Measurements from ENCODE around the gene XRCC1.
"Not testable (repeated sequence)": the region's sequence is repeated elsewhere in the genome, so short reads cannot be mapped to it uniquely, and the experiment has no call there.

The XRCC1 gene

DNA sequence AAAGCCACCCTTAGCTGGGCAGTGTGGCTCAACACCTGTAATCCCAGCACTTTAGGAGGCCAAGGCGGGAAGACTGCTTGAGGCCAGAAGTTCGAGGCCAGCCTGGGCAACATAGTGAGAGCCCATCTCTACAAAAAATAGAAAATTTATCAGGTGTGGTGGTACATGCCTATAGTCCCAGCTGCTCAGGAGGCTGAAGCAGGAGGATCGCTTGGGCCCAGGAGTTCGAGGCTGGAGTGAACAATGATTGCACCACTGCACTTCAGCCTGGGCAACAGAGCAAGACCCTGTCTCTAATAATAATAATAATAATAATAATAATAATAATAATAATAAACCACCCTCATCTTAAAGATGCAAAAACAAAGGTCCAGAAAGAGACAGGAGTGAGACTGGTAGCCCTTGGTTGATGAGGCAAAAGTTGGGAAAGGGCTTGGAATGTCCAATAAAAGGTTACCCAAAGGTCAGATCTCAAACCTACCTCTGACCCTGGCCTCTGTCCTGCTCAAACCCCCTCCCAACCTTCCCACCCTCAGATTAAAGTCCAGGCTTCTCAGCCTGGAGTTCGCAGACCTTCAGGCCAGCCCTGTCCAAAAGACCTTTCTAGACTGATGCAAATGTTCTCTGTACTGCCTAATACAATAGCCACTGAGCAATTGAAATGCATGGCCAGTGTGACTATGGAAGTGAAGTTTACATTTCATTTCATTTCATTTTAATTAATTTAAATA, 33.2 kb downstream of the XRCC1 start:
- DNase-seq, result no peak

- DNase-seq, result no peak
Measured at GRCh38 chr19:43540381-43540780, 34.9 kb downstream of the XRCC1 start.

DNA sequence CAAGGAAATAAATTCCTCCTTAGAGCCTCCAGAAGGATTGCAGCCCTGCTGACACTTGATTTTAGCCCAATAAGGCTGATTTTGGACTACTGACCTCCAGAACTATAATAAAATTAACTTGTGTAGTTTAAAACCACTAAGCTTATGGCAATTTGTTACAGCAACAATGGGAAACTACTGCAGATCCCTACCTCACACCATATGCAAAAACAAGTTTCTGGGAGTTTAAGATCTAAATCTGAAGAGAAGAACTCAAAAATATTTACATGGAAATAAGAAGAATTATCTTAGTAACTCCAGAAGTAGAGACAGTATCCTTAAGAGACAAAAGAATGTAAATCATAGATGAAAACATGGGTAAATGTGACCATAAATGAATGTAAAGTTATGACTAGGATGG, 36.4 kb downstream of the XRCC1 start:
- DNase-seq, result no peak

DNA sequence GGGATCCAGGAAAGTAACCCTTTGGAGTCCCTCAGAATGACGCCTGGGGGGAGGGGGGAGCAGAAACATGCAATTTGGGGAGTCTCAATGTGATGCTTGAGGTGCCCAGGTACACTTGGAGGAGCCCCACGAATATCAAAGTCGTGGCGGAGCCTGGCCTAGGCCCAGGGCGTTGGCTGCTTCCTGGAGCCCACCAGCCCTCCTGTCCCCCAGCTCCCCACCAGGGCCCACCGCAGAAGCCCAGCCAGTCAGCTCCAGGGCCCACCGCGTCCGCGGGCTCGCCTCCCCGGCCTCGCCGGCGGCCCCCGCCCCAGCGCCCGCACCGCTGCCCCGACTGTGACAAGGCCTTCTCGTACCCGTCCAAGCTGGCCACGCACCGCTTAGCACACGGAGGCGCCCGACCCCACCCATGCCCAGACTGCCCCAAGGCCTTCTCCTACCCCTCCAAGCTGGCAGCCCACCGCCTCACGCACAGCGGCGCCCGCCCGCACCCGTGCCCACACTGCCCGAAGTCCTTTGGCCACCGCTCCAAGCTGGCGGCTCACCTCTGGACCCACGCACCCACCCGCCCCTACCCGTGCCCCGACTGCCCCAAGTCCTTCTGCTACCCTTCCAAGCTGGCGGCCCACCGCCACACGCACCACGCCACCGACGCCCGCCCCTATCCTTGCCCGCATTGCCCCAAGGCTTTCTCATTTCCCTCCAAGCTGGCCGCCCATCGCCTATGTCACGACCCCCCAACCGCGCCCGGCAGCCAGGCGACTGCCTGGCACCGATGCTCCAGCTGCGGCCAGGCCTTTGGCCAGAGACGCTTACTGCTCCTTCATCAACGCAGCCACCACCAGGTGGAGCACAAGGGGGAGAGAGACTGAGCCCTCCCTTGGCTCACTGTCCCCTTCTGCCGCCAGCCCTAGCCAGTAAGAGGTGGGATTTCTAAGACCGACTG, 40.2 kb downstream of the XRCC1 start:
- DNase-seq, result no peak

- no peak for DNase-seq
Measured at GRCh38 chr19:43534305-43534815, 41.0 kb downstream of the XRCC1 start.

- peak; percentile 10 to 27 for DNase-seq
Measured at GRCh38 chr19:43533546-43534304, 41.6 kb downstream of the XRCC1 start.

DNA sequence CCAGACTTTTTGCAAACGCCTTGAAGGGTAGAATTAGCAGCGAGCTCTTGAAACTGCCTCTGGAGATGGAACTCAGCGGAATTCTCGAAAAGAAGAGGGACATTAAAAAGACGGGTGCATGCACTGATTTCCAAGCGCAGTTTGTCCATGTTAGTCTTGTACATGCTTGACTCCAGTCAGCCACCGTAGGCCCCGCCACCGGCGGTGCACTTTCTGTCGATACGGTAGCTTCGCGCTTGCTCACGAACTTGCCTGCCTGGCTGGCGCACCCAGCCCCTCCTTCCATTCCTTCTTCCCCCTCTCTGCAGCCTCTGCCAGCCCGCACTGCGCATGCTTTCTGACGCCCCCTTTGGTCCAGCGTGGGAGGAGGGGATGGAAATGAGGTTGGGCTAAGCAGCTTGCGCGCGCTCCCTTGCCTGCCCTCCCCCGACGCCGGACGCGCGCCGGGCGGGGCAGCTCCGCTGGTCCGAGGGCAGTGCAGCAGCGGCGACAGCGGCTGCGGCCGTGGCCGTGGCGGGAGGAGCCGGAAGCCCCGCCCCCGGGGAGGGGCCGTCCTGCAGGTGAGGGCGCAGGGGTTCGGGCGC, 42.3 kb downstream of the XRCC1 start, which contains the start of gene ZNF575:
Gene ZNF575 (plus strand): TSS at position 227 of the 584 bp plus-strand sequence. CDS start 1,235 bp downstream, outside the sequence.
- DNase-seq, result peak; percentile 73 to 77

DNA sequence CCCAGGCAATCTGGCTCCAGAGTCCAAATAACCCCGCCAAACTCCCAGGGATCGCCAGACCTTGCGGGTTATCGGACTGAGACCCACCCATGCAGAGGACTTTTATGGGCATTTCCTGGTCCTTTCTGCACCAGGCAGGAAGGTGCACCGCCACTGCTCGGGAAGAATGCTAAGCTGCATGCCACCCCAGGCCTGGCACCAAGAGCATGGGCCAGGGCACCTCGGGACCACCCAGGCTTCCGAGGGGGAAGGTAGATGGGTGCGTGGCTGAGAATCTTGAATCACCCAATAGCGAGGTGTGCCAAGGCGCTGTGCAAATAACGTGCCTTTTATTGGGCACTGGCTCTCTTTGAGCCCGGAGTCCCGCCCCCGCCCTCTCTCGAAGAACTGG, 42.8 kb downstream of the XRCC1 start:
- DNase-seq, result peak; percentile 73 to 77

GRCh38 chr19:43527860-43528622, 47.3 kb downstream of the XRCC1 start:
- DNase-seq, result no peak

DNA sequence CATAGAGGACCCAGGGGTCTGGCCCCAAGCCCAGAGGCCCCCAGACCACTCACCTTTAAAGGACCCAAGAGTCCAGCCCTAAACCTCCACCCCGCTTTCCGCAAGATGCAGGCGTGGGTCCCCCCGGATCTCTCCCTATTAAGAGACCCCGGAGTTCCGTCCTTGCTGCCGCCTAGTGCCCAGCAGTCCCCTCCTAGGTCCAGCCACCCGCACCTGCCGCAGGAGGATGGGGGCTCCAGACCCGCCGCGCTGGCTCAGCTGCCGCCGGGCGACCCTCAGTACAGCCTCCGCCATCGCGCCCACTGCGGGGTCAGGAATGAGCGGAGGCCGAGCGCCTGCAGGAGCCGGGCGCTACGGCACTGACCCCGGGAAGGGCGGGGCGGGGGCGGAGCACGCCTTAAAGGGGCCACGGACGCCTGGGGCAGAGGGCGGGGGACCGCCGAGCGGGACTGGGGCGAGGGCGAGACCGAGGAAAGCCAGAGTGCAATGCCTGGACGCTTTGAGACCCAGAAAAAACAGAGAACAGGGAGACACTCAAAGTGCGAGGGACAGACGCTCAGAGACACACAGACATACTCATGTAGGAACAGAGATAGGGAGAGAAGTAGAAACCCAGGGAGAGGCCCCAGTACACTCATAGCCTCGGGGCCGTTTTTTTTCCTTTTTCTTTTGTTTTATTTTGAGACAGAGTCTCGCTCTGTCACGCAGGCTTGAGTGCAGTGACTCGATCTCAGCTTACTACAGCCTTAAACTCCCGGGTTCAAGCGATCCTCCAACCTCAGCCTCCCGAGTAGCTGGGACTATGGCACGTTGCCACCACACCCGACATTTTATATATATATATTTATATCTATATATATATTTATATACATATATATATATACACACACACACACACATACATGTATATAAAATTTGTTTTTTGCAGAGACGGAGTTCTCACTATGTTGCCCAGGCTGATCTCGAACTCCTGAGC, 48.2 kb downstream of the XRCC1 start, which contains the start of gene ETHE1:
Gene ETHE1 (minus strand): TSS at position 318 of the 976 bp plus-strand sequence. CDS start 24 bp downstream, at position 294.
- DNase-seq, result peak; percentile 64 to 68

GRCh38 chr19:43525836-43526771, 49.2 kb downstream of the XRCC1 start:
- DNase-seq, result peak in 1 of 2 experiments; percentile 12

- DNase-seq, result peak; percentile 84 to 85
Measured at GRCh38 chr19:43524922-43525835, 50.1 kb downstream of the XRCC1 start.

GRCh38 chr19:43523696-43524095, 51.6 kb downstream of the XRCC1 start:
- DNase-seq, result not testable (repeated sequence)

GRCh38 chr19:43522929-43523328, 52.4 kb downstream of the XRCC1 start:
- no peak for DNase-seq

DNA sequence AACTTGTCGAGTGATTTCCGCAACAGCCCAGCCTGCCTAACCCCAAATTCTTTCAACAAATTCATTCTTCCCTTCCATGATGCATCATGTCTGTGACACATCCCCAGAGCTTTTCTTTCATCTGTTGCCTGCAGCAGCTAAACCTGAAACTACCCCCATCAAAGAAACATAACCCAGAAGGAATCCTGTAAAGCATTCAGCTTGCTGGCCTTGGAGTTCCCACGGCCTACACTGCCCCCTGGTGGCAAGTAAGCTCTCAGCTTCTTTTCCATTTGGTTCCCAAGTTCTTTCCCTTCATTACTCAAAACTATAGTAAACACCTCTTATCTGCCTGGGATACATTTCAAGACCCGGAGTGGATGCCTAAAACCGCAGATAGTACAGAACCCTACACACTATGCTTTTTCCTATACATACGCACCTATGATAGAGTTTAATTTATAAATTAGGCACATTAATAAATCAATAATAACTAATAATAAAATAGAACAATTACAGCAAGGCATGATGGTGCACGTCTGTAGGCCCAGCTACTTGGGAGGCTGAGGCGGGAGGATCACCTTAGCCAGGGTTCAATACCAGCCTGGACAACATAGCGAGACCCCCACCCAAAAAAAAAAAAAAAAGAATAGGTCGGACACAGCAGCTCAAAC, 55.8 kb downstream of the XRCC1 start:
- DNase-seq, result peak; percentile 59 to 76

DNA sequence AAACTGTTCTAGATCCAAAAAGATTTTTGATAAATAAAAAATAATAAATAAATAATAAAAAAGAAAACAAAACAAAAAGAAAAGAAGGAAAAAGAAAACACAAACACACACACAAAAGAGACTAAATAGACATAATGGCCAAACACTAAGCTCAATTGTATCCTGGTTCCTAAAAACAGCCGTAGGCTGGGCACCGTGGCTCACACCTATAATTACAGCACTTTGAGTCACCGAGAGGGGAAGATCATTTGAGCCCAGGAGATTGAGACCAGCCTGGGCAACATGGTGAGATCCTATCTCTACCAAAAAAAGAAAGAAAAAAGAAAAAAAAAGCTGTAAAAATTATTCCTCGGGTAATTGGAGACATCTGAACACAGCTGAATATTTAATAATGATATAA, 57.3 kb downstream of the XRCC1 start:
- no peak for DNase-seq

GRCh38 chr19:43512399-43512798, 62.9 kb downstream of the XRCC1 start:
- DNase-seq, result not testable (repeated sequence)

All from AML-193 (cell line).